H1 (cell line): ENCODE measurements around the gene LMAN1. TPM values are rescaled to one million over a fixed set of nuclear protein-coding genes. Genes with fewer than 3 reads are reported as not detected.

ENCODE experiments used
- CTCF ChIA-PET: fragments of 300-600 bp; sonication (Branson Sonifier 250); formaldehyde crosslinking; loops from one replicate; lab custom pipeline; 2021; ENCODE audit not compliant: partially characterized antibody; lab: Charles Lee
- POLR2A ChIA-PET: fragments of 300-600 bp; sonication (Branson Sonifier 250); formaldehyde crosslinking; loops from one replicate; lab custom pipeline; 2021; ENCODE audit warnings: inconsistent platforms; ENCODE audit not compliant: partially characterized antibody; lab: Charles Lee
- DNase-seq, 2 experiments: peaks; one replicate each; pipeline versions ENCODE4 v3.0.0 to v3.0.0-alpha.2; 2010 to 2022; ENCODE audit warnings: low spot score in 2 of 2, low read depth in 1 of 2, mixed read lengths in 1 of 2
- FAIRE-seq: peaks from 2 replicates; lab custom pipeline; 2011; peaks lifted over from hg19 to GRCh38; lab: Jason Lieb, UNC
- H2AFZ ChIP-seq: 2 replicates; pipeline ENCODE4 v1.8.1; 2012; ENCODE audit warnings: low read length, inconsistent platforms
- H2AK5ac ChIP-seq: 2 replicates; pipeline ENCODE4 v1.6.1; 2013; ENCODE audit warnings: low read depth, low read length
- H2BK120ac ChIP-seq: replicated peaks from 2 replicates; pipeline ENCODE3; 2013; ENCODE audit warnings: low read depth, low read length, inconsistent platforms
- H2BK12ac ChIP-seq: 2 replicates; pipeline ENCODE4 v1.6.1; 2013; ENCODE audit warnings: low read depth, low read length
- H2BK15ac ChIP-seq: 2 replicates; pipeline ENCODE4 v1.6.1; 2013; ENCODE audit warnings: low read length
- H2BK20ac ChIP-seq: 2 replicates; pipeline ENCODE4 v1.6.1; 2013; ENCODE audit warnings: low read length
- H2BK5ac ChIP-seq: 2 replicates; pipeline ENCODE4 v1.6.1; 2013; ENCODE audit warnings: low read depth, low read length
- H3K14ac ChIP-seq: 2 replicates; pipeline ENCODE4 v1.6.1; 2013; ENCODE audit warnings: inconsistent platforms; ENCODE audit not compliant: insufficient read length
- H3K18ac ChIP-seq: 2 replicates; pipeline ENCODE4 v1.6.1; 2013; ENCODE audit warnings: low read length; ENCODE audit errors: extremely low read depth
- H3K23ac ChIP-seq: 2 replicates; pipeline ENCODE4 v1.6.1; 2013; ENCODE audit warnings: inconsistent platforms; ENCODE audit not compliant: insufficient read length
- H3K23me2 ChIP-seq: 2 replicates; pipeline ENCODE4 v1.6.1; 2013; ENCODE audit warnings: low read depth, low read length
- H3K27ac ChIP-seq: 2 replicates; pipeline ENCODE4 v1.6.1; 2011; ENCODE audit warnings: low read depth, low read length, inconsistent platforms
- H3K27me3 ChIP-seq, 4 experiments: replicated peaks in 1 of 4; 1 replicate in 1 of 4; 2 replicates in 3 of 4; pipeline versions ENCODE4 v1.6.1 to v1.8.1; 2011 to 2013; ENCODE audit warnings: low read length in 3 of 4, mild to moderate bottlenecking in 3 of 4, inconsistent platforms in 2 of 4, mixed read lengths in 2 of 4, moderate library complexity in 1 of 4; ENCODE audit not compliant: control insufficient read depth in 3 of 4, insufficient read depth in 3 of 4; ENCODE audit errors: extremely low read depth in 1 of 4
- H3K36me3 ChIP-seq, 4 experiments: 2 replicates each; pipeline versions ENCODE4 v1.6.1 to v1.8.1; 2011 to 2013; ENCODE audit warnings: mild to moderate bottlenecking in 4 of 4, low read length in 3 of 4, moderate library complexity in 2 of 4, control low read depth in 1 of 4, inconsistent platforms in 1 of 4; ENCODE audit not compliant: insufficient read depth in 4 of 4, control insufficient read depth in 2 of 4
- H3K4ac ChIP-seq: replicated peaks from 2 replicates; pipeline ENCODE3; 2013; ENCODE audit warnings: low read length, low read depth, mixed read lengths, inconsistent platforms; ENCODE audit not compliant: insufficient read length
- H3K4me1 ChIP-seq, 4 experiments: replicated peaks in 1 of 4; 1 replicate in 1 of 4; 2 replicates in 3 of 4; pipeline versions ENCODE4 v1.6.1 to v1.8.1; 2011 to 2013; ENCODE audit warnings: low read length in 3 of 4, inconsistent platforms in 2 of 4, mixed read lengths in 1 of 4; ENCODE audit not compliant: insufficient read depth in 4 of 4, control insufficient read depth in 3 of 4
- H3K4me2 ChIP-seq, 2 experiments: 2 replicates each; pipeline versions ENCODE4 v1.6.1 to v1.8.1; 2011 to 2013; ENCODE audit warnings: low read depth in 2 of 2, low read length in 2 of 2, control low read depth in 1 of 2, inconsistent platforms in 1 of 2, mild to moderate bottlenecking in 1 of 2; ENCODE audit not compliant: insufficient read depth in 1 of 2
- H3K4me3 ChIP-seq, 4 experiments: fragments of 200-600, 300-600 bp in 1 of 4; sonication (generic), shearing (Covaris generic), sonication (Bioruptor Twin) in 1 of 4; 2 replicates each; pipeline versions ENCODE4 v1.5.1 to v1.8.1; 2011 to 2016; ENCODE audit warnings: low read length in 4 of 4, low read depth in 3 of 4, control low read depth in 2 of 4, inconsistent platforms in 2 of 4, mild to moderate bottlenecking in 2 of 4, mixed read lengths in 1 of 4, moderate library complexity in 1 of 4; ENCODE audit not compliant: insufficient read depth in 2 of 4; ENCODE audit errors: extremely low read depth in 1 of 4
- H3K56ac ChIP-seq: replicated peaks from 2 replicates; pipeline ENCODE3; 2013; ENCODE audit warnings: low read depth, mild to moderate bottlenecking, mixed read lengths, low read length, inconsistent platforms; ENCODE audit not compliant: insufficient read length
- H3K79me1 ChIP-seq: 2 replicates; pipeline ENCODE4 v1.6.1; 2013; ENCODE audit warnings: low read depth, low read length, control low read depth
- H3K79me2 ChIP-seq, 2 experiments: 2 replicates each; pipeline versions ENCODE4 v1.6.1 to v1.8.1; 2012 to 2013; ENCODE audit warnings: low read length in 2 of 2, mild to moderate bottlenecking in 2 of 2, inconsistent platforms in 1 of 2; ENCODE audit not compliant: insufficient read depth in 2 of 2, control insufficient read depth in 1 of 2
- H3K9ac ChIP-seq, 4 experiments: replicated peaks in 1 of 4; 1 replicate in 1 of 4; 2 replicates in 3 of 4; pipeline versions ENCODE4 v1.6.1 to v1.8.1; 2011 to 2013; ENCODE audit warnings: low read depth in 3 of 4, low read length in 3 of 4, control low read depth in 2 of 4, mild to moderate bottlenecking in 2 of 4, moderate library complexity in 2 of 4, inconsistent platforms in 1 of 4; ENCODE audit errors: extremely low read depth in 1 of 4
- H3K9me3 ChIP-seq, 2 experiments: 2 replicates each; pipeline versions ENCODE4 v1.6.1 to v1.8.1; 2012 to 2013; ENCODE audit warnings: mild to moderate bottlenecking in 2 of 2, moderate library complexity in 2 of 2, control low read depth in 1 of 2, inconsistent platforms in 1 of 2, low read depth in 1 of 2, low read length in 1 of 2, mixed read lengths in 1 of 2; ENCODE audit not compliant: insufficient read depth in 2 of 2
- H4K20me1 ChIP-seq, 2 experiments: replicated peaks in 1 of 2; 2 replicates each; pipeline versions ENCODE3 to v1.8.1; 2011 to 2013; ENCODE audit warnings: inconsistent platforms in 2 of 2, low read length in 2 of 2, mild to moderate bottlenecking in 1 of 2; ENCODE audit not compliant: insufficient read depth in 2 of 2, control insufficient read depth in 1 of 2
- H4K5ac ChIP-seq: 2 replicates; pipeline ENCODE4 v1.6.1; 2013; ENCODE audit warnings: low read length, low read depth, mixed read lengths, inconsistent platforms; ENCODE audit not compliant: insufficient read length
- H4K8ac ChIP-seq: 2 replicates; pipeline ENCODE4 v1.8.0; 2013; ENCODE audit warnings: mild to moderate bottlenecking, moderate library complexity, low read length, inconsistent platforms; ENCODE audit not compliant: insufficient read depth; ENCODE audit errors: extremely low read depth
- H4K91ac ChIP-seq: replicated peaks from 2 replicates; pipeline ENCODE3; 2013; ENCODE audit warnings: low read length, mixed read lengths, inconsistent platforms; ENCODE audit not compliant: insufficient read length
- ASH2L ChIP-seq: fragments of 200-600, 300-600 bp; sonication (generic); IDR thresholded peaks from one replicate; pipeline ENCODE4 v1.7.1; 2017; ENCODE audit warnings: low read length
- WGBS, 2 experiments: shearing (Covaris generic) in 1 of 2; methylation state at CpG; one replicate each; pipeline versions ENCODE4 v1.1.6 to v1.1.7; 2013 to 2015; ENCODE audit warnings: low lambda C conversion rate in 2 of 2, mixed read lengths in 2 of 2, inconsistent platforms in 1 of 2, low coverage in 1 of 2, missing lambda C conversion rate in 1 of 2; ENCODE audit not compliant: insufficient replicate concordance in 2 of 2, insufficient coverage in 1 of 2, insufficient read length in 1 of 2; ENCODE audit errors: extremely low coverage in 1 of 2, missing lambda C conversion rate in 1 of 2; 5-methylcytosine and 5-hydroxymethylcytosine counted together
- polyA plus RNA-seq, 7 experiments: library from polyadenylated mRNA; depleted of rRNA in 3 of 7; stranded (reverse) in 5 of 7; unstranded in 2 of 7; fragments of >200 nt in 5 of 7; fragments of 200-250 nt in 2 of 7; gene quantifications; 1 replicate in 5 of 7; 2 replicates in 1 of 7; 4 replicates in 1 of 7; pipeline versions ENCODE4 v1.2.1 to v1.2.3, GENCODE V29; 2011 to 2013; ENCODE audit warnings: missing spikeins in 2 of 7, mixed read lengths in 2 of 7
- total RNA-seq: library from RNA; stranded (reverse); fragmentation: NEBNext Ultra II Directional; extraction: Animal tissue kit (Norgen Biotek cat#: 25700); gene quantifications from 2 replicates; pipeline ENCODE4 v1.2.1, GENCODE V29; 2021

Gene LMAN1
- total and polyA plus RNA-seq, 2 of the 8 experiments (the other 6 are each of a cell fraction or from before 2014, with no cell fraction given) = 20.3 to 73.6 TPM

DNA sequence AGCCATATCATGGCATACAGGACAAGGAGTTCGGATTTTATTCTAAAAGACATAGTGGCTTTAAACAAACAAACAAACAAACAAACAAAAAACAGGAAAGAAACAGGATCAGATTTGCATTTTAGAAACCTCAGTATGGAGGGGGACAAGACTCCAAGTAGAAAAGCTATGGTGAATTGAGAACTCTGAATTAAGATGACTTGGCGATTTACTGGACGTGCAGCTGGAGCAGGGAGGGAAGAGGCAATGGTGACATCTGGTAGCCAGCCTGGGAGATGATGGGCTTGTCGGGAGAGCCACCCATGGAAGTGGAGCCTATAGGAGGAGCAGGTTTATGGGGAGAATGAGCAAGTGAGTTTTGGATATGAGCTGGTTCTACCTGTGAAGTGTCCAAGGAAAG, 53.8 kb downstream of the LMAN1 start:
- Histone ChIP-seq H3K23ac (no peak overlapping the region), H4K5ac (no peak overlapping the region), H2AFZ (no peak overlapping the region), H3K56ac (no peak overlapping the region), H3K14ac (no peak overlapping the region), H3K27ac (no peak overlapping the region), H3K23me2 (peaks cover 2% of the 10 kb centered on the region; the same call in 1 of the 2 replicates), H3K9ac (no peak overlapping the region), H2BK12ac (0 out of 2 replicates have a peak overlapping the region, but pooled peaks have one; percentile 50), H3K79me1 (no peaks in the 10 kb centered on the region), H4K20me1 (no peaks in the 10 kb centered on the region), H3K27me3 (peaks cover 0 to 13% (median 5%) of the 10 kb centered on the region in 4 experiments; a peak in 6 of 7 replicates), H3K9me3 (no peaks in the 10 kb centered on the region), H3K18ac (no peak overlapping the region), H2AK5ac (no peak overlapping the region), H3K36me3 (no peaks in the 10 kb centered on the region), H2BK120ac (no peak overlapping the region), H2BK20ac (no peak overlapping the region), H3K4ac (no peak overlapping the region), H2BK15ac (no peak overlapping the region), H4K91ac (no peak overlapping the region), H3K79me2 (no peaks in the 10 kb centered on the region), H3K4me2 (no peak overlapping the region), H4K8ac (no peak overlapping the region), H3K4me1 (no peaks in the 10 kb centered on the region; a peak in 1 of 7 replicates), H2BK5ac (no peak overlapping the region), H3K4me3 (no peak overlapping the region)
- no peak for TF ChIP-seq ASH2L
- POLR2A ChIA-PET = no interaction called here
- CTCF ChIA-PET = interaction anchor here (1.0 to 1.7 kb wide), 2 partner anchors 41 to 97 kb away, joined by 3 to 4 read pairs; no protein-coding TSS in a partner anchor
- WGBS, 2 experiments = 88% methylated on average over 4 of the region's 4 CpGs; no CpG with 5 or more reads in 1 of the 2 experiments
- FAIRE-seq (no peak), DNase-seq (no peak)
